HG03097 (cell line): Measurements from ENCODE around the gene DCAF5.

Experiments
- ATAC-seq: cut with Tn5 transposase; IDR thresholded peaks from one replicate; pipeline ENCODE4 v1.9.1; 2021; ENCODE audit not compliant: unreplicated experiment, low FRiP score

DCAF5 gene

DNA sequence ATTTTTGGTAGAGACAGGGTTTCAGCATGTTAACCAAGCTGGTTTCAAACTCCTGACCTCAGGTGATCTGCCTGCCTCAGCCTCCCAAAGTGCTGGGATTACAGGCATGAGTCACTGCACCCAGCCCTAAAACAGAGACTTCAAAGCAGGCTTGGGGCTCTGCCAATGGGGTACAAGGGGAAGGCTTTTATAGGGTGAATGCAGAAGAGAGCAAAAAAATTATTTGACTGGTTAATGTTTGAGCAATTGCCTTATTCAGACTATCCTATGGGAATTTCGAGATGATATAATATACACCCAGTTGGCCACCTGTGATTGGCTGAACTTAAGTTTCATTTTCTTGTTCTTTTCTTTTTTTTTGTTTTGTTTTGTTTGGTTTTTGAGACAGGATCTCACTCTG lies 142.3 kb downstream of the DCAF5 start:
- no peak for ATAC-seq

DNA sequence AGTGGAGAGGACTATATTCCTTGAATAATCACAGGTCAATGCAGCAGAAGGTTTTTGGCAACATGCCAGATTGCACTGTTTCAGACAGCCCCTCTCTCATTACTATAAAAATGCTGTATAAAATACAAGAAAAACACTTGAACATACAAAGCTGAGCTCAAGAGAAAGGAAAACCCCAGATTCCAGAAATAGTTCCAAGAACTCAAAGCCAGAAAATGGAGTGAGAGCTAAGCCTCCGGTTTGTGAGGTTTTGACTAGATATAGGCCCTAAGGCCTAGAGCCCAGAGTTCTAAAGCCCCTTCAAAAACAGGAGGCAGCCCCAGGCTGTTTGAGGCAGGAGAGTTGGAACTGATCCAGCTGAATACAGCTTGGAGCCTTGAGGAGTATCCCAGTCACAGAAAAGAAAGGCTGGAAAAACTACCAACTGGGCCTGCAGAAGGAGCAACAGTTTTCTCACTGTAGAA lies 144.5 kb downstream of the DCAF5 start:
- no peak for ATAC-seq

DNA sequence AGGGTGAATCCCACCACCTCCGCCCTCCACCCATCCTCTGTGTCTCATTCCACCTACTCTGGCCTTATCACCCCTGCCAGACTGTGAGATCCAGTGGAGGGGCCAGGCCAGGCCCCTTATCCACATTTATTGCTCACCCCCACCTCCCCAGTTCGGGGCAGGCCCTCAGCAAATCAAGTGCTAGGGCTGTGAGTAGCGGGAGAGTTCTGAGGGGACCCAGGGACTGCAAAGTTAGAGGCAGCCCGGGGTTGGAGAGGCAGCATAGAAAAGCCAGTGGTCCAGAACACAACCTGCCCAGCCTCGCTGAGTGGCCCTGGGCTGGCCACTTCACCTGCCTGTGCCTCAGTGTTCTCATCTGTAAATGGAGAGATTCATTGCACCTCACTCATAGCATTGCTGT lies 146.6 kb downstream of the DCAF5 start:
- ATAC-seq = no peak

DNA sequence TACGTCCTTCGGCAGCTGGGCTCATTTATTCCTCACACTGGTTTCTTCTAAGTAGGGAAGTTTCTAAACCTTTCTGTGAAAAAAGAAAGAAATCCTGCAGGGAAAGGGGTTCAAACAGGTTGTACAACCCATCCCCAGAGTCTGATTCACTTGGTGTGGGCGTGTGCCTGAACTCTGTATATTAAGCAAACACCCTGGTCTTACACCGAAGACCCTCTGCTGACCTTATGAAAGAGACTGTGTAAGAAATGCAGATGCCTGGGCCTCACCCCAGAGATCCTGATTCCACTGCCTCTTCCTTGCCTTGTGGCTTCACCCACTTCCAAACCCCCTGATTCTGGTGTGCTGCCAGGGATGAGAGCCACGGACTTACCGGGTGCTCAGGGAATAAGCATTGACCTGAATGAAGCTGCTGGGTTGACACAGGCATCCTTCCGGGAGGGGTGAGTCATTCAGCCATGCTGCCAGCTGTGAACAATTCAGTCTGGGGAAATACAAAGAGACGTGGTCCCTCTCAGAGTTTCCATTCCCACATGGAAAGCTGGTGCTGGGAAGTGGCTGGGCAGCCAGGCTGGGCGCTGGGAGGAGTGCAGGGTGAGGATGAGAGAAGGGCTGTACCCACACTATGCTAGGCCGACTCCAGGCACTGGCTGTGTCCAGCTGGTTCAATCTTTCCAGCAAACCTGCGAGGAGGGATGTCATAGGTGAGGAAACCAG lies 147.3 kb downstream of the DCAF5 start:
- ATAC-seq = no peak

DNA sequence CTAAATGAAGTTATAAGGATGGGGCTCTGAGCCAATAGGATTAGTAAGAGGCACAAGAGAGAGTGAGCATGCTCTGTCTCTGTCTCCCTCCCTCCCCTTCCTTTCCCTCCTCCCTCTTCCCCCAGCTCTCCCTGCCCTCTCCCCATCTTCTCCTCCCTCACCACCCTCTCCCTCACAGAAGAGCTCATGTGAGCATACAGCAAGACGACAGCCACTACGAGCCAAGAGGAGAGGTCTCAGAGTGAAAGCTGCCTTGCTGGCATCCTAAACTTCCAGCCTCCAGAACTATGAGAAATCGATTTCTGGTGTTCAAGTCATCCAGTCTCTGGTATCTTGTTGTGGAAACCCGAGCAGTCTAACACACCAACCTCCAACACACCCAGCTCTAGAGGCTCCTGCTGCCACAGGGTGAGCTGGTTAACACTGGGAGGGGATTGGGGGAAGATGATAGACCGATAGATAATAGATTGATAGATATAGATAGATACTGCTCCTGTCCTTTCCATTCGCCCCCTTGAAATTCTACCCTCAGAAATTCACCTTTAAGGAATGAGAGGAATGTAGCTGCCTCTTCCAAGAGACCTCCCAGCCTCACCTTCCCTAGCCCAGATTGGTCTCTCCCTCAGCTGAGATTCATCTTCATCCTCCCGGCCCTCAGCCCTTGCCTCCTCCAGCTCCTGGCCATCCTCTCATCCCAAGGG lies 148.0 kb downstream of the DCAF5 start:
- ATAC-seq = no peak

DNA sequence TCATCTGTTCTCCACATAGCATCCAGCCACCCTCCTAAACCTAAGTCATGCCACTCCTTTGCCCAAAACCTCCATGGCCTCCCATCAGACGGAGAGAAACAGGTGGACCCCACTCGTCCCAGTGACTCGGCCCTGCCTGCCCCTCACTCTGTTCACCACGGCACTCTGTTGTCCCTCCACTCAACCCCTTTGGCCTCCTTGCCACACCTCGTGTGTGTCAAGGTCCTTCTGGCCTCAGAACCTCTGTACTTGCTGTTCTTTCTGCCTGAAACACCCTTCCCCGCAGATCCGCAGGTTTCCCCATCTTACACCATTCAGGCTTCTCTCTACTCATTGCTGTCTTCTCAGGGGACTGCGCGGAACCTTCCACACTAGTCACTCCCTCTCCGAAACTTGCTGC lies 149.3 kb downstream of the DCAF5 start:
- no peak for ATAC-seq

DNA sequence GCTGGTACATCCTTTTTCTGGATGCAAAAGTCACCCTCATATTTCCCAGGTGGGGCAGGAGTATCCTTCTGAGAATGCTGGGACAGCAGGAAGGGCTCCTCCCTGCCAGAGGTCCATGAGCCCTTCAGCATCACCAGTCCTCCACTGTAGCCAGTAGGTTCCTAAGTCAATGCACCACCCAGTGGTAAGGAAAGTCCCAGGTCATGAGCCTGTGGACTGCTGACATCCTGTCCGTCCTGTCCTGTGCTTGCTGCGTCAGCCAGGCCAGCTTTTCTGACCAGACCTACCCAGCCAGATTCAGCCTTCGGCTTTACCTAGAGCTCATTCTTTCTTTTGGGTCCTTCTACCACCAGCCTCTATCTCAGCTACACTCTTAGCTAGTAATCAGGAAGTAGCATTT lies 150.8 kb downstream of the DCAF5 start:
- no peak for ATAC-seq

DNA sequence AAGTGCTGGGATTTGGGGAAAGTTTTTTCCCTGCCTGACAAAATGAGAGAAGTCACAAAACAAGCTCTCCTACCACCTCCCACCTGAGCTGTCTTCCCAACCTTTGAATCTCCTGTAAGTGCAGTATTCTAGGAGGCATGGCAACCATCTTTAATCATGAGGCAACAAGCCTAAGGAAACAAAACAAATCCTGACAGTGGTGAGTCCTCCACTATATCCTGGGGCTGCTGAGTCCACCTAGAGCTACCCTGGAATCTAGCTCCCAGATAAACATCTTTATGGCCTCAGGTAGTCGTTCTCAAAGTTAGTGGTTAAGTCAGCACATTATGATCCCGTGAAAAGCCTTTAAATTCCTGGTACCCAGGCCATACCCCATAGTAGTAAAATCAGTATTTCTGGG lies 151.5 kb downstream of the DCAF5 start:
- ATAC-seq = no peak
